ENCODE results near the gene LYSMD4.

LYSMD4 gene

GRCh38 chr15:99721896-99722295 is 11.3 kb downstream of the LYSMD4 start:
- H3K27ac ChIP-seq (ENCODE audit: extremely low read depth, low read depth, low read length), result no peak overlapping the region
- no peaks in the 10 kb centered on the region for H3K4me1 ChIP-seq (ENCODE audit: control insufficient read depth, insufficient read depth, low read length)
- peaks cover 4 to 11% of the 10 kb centered on the region in 2 experiments for H3K36me3 ChIP-seq (ENCODE audit: control insufficient read depth in 2 of 2, insufficient read depth in 1 of 2, low read length in 2 of 2)
- ChIA-PET POLR2A (no interaction called here), CTCF (no interaction called here)
- no peak for TF ChIP-seq MYNN (tag by site-specific recombination; IDR thresholded peaks at IDR 0.05; ENCODE audit: borderline replicate concordance)
- TF ChIP-seq ZNF580 (tag by site-specific recombination; IDR thresholded peaks at IDR 0.05), result no peak
- TF ChIP-seq BCL6B (tag by site-specific recombination; IDR thresholded peaks at IDR 0.05), result no peak
- TF ChIP-seq ZSCAN16 (tag by site-specific recombination; IDR thresholded peaks at IDR 0.05), result no peak
- TF ChIP-seq ZBTB8A (tag by site-specific recombination; IDR thresholded peaks at IDR 0.05), result no peak
- TF ChIP-seq ZNF768 (tag by site-specific recombination; IDR thresholded peaks at IDR 0.05), result no peak
- no peak for TF ChIP-seq ZNF324 (tag by site-specific recombination; IDR thresholded peaks at IDR 0.05)
- TF ChIP-seq BCL11B (tag by site-specific recombination; IDR thresholded peaks at IDR 0.05; ENCODE audit: low read depth), result no peak
- TF ChIP-seq ZNF501 (tag by site-specific recombination; IDR thresholded peaks at IDR 0.05), result no peak
- TF ChIP-seq ZNF488 (tag by site-specific recombination; IDR thresholded peaks at IDR 0.05), result no peak
- TF ChIP-seq FEZF1 (tag by site-specific recombination; IDR thresholded peaks at IDR 0.05), result no peak
- TF ChIP-seq KLF17 (tag by site-specific recombination; IDR thresholded peaks at IDR 0.05), result no peak
- TF ChIP-seq ZNF335 (tag by site-specific recombination; conservative IDR thresholded peaks at IDR 0.05), result no peak
- no peak for TF ChIP-seq ZNF548 (tag by site-specific recombination; IDR thresholded peaks at IDR 0.05)
- no peak for TF ChIP-seq ZNF404 (tag by site-specific recombination; IDR thresholded peaks at IDR 0.05)
- H3K9me3 ChIP-seq (ENCODE audit: control insufficient read depth, insufficient read depth, low read depth, low read length), result no peaks in the 10 kb centered on the region
- no peak overlapping the region for H3K4me3 ChIP-seq (ENCODE audit: low read depth, low read length)

- Histone ChIP-seq H3K9me3 (ENCODE audit: control insufficient read depth, insufficient read depth, low read depth, low read length) (no peaks in the 10 kb centered on the region), H3K36me3 (ENCODE audit: control insufficient read depth in 2 of 2, insufficient read depth in 1 of 2, low read length in 2 of 2) (peaks cover 4 to 17% of the 10 kb centered on the region in 2 experiments), H3K4me3 (ENCODE audit: low read depth, low read length) (no peak overlapping the region), H3K27ac (ENCODE audit: extremely low read depth, low read depth, low read length) (no peak overlapping the region), H3K4me1 (ENCODE audit: control insufficient read depth, insufficient read depth, low read length) (no peaks in the 10 kb centered on the region)
- ChIA-PET CTCF (interaction anchor here (0.6 kb wide), 1 partner anchor 192 kb away, joined by 5 read pairs; no protein-coding TSS in a partner anchor), POLR2A (no interaction called here)
- no peak for TF ChIP-seq KLF10 (tag by site-specific recombination; IDR thresholded peaks at IDR 0.05)
- no peak for TF ChIP-seq ZNF645 (tag by site-specific recombination; IDR thresholded peaks at IDR 0.05)
- no peak for TF ChIP-seq ZNF580 (tag by site-specific recombination; IDR thresholded peaks at IDR 0.05)
- no peak for TF ChIP-seq MYNN (tag by site-specific recombination; IDR thresholded peaks at IDR 0.05; ENCODE audit: borderline replicate concordance)
- TF ChIP-seq GLI2 (tag by site-specific recombination; IDR thresholded peaks at IDR 0.05; ENCODE audit: borderline replicate concordance, low read depth), result no peak
- no peak for TF ChIP-seq KLF17 (tag by site-specific recombination; IDR thresholded peaks at IDR 0.05)
- no peak for TF ChIP-seq ZNF223 (tag by site-specific recombination; IDR thresholded peaks at IDR 0.05)
- no peak for TF ChIP-seq ZBTB6 (tag by site-specific recombination; IDR thresholded peaks at IDR 0.05)
- no peak for TF ChIP-seq ZNF544 (tag by site-specific recombination; IDR thresholded peaks at IDR 0.05)
Measured at GRCh38 chr15:99721104-99721778, 12.0 kb downstream of the LYSMD4 start.

Data from HEK293 (cell line).